ENCODE measurements around the gene PICK1.
"Not testable (repeated sequence)": the region's sequence is repeated elsewhere in the genome, so short reads cannot be mapped to it uniquely, and the experiment has no call there.

Gene PICK1

GRCh38 chr22:38098410-38099249, 41.4 kb downstream of the PICK1 start:
- FAIRE-seq, result no peak

- FAIRE-seq, result no peak
Observed at GRCh38 chr22:38103641-38104040, 46.4 kb downstream of the PICK1 start.

GRCh38 chr22:38104084-38104483, 46.9 kb downstream of the PICK1 start:
- no peak for FAIRE-seq

- FAIRE-seq, result no peak
Observed at GRCh38 chr22:38106814-38107578, 49.8 kb downstream of the PICK1 start.

GRCh38 chr22:38107692-38108515, 50.7 kb downstream of the PICK1 start:
- FAIRE-seq, result no peak

GRCh38 chr22:38108561-38109319, 51.5 kb downstream of the PICK1 start:
- no peak for FAIRE-seq

- no peak for FAIRE-seq
Observed at GRCh38 chr22:38109371-38110001, 52.3 kb downstream of the PICK1 start.

- FAIRE-seq, result no peak
Observed at GRCh38 chr22:38110008-38110862, 53.0 kb downstream of the PICK1 start, which contains the start of gene BAIAP2L2. BAIAP2L2 (minus strand) TSS chr22:38110684; CDS start chr22:38110525, 159 bp downstream.

GRCh38 chr22:38110863-38111852, 54.0 kb downstream of the PICK1 start:
- FAIRE-seq, result no peak

GRCh38 chr22:38111925-38112355, 54.7 kb downstream of the PICK1 start:
- no peak for FAIRE-seq

GRCh38 chr22:38112381-38112780, 55.2 kb downstream of the PICK1 start:
- no peak for FAIRE-seq

GRCh38 chr22:38114484-38115398, 57.5 kb downstream of the PICK1 start:
- FAIRE-seq, result no peak

- FAIRE-seq, result no peak
Observed at GRCh38 chr22:38115423-38116205, 58.4 kb downstream of the PICK1 start.

GRCh38 chr22:38117556-38117955, 60.4 kb downstream of the PICK1 start:
- FAIRE-seq, result not testable (repeated sequence)

GRCh38 chr22:38118182-38118581, 61.0 kb downstream of the PICK1 start:
- no peak for FAIRE-seq

GRCh38 chr22:38118747-38119146, 61.5 kb downstream of the PICK1 start:
- not testable (repeated sequence) for FAIRE-seq

- no peak for FAIRE-seq
Observed at GRCh38 chr22:38120359-38121110, 63.3 kb downstream of the PICK1 start.
